ENCODE results near the gene PLA2G4E. TPM values are rescaled to one million over a fixed set of nuclear protein-coding genes. Genes with fewer than 3 reads are reported as not detected.

PLA2G4E gene
- total RNA-seq, 1 experiment from 2014 or later: not detected

DNA sequence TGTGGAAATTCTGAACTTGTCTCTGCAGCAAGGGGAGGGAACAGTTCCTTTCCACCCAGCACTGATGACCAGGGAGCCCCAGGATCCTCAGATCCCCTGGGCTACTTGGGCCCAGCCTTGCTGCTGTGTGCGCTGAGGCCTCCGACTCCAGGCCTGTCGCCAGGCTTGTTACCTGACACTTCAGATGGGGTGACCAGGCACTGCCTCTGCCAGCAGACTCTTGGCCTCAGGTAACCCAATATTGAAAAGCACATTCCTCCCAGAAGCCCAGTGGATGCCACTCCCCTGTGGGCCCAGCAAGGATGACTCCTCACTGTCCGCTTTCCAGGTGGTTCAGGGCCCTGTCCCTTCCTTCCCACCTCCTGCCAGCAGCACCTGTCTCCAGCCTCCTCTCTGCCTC lies 3.5 kb upstream of the PLA2G4E start:
- Histone ChIP-seq H3K36me3 (ENCODE audit: control insufficient read depth in 1 of 2, insufficient read depth in 2 of 2, low read length in 2 of 2) (no peaks in the 10 kb centered on the region), H3K79me2 (ENCODE audit: insufficient read depth, low read length) (no peaks in the 10 kb centered on the region), H3K4me2 (ENCODE audit: low read length) (no peak overlapping the region), H3K9ac (ENCODE audit: low read length) (no peak overlapping the region), H3K9me2 (ENCODE audit: insufficient read depth) (no peaks in the 10 kb centered on the region), H3K4me1 (ENCODE audit: control insufficient read depth in 1 of 2, insufficient read depth in 2 of 2, low read length in 2 of 2) (no peaks in the 10 kb centered on the region; a peak in 1 of 4 replicates), H3K27ac (ENCODE audit: low read depth, low read length) (no peak overlapping the region), H3K4me3 (replicated peaks in 1 of 2; ENCODE audit: low read depth in 1 of 2, low read length in 2 of 2) (no peak overlapping the region), H3K27me3 (ENCODE audit: insufficient read depth, low read length) (no peaks in the 10 kb centered on the region), H3K9me3 (ENCODE audit: control insufficient read depth in 1 of 2, insufficient read depth in 1 of 2, low read depth in 1 of 2, low read length in 2 of 2) (peaks cover 0 to 4% of the 10 kb centered on the region in 2 experiments; a peak in 2 of 4 replicates), H2AFZ (ENCODE audit: low read depth, low read length, poor library complexity, severe bottlenecking) (no peak overlapping the region), H4K20me1 (ENCODE audit: insufficient read depth) (no peaks in the 10 kb centered on the region)
- BruUV-seq (replicated peaks): no TSS peak
- ChIA-PET RAD21 (ENCODE audit: low non-redundant PET in 1 of 2, low total read pairs in 2 of 2, uncharacterized antibody in 2 of 2, unreplicated experiment in 2 of 2) (no interaction called here), POLR2A (no interaction called here), CTCF (no interaction called here)
- ATAC-seq (no peak), DNase-seq (ENCODE audit: low read depth, low spot score) (no peak)
- intact Hi-C loops (cut with micrococcal nuclease): no loop called here
- TF ChIP-seq ZFX (IDR thresholded peaks at IDR 0.05): no peak
- TF ChIP-seq, protein P1, sequence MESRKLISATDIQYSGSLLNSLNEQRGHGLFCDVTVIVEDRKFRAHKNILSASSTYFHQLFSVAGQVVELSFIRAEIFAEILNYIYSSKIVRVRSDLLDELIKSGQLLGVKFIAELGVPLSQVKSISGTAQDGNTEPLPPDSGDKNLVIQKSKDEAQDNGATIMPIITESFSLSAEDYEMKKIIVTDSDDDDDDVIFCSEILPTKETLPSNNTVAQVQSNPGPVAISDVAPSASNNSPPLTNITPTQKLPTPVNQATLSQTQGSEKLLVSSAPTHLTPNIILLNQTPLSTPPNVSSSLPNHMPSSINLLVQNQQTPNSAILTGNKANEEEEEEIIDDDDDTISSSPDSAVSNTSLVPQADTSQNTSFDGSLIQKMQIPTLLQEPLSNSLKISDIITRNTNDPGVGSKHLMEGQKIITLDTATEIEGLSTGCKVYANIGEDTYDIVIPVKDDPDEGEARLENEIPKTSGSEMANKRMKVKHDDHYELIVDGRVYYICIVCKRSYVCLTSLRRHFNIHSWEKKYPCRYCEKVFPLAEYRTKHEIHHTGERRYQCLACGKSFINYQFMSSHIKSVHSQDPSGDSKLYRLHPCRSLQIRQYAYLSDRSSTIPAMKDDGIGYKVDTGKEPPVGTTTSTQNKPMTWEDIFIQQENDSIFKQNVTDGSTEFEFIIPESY (IDR thresholded peaks at IDR 0.05; ENCODE audit: extremely low read depth, insufficient replicate concordance, low read length): no peak
- no peak for TF ChIP-seq EZH2 (IDR thresholded peaks at IDR 0.05)
- TF ChIP-seq CBX3 (IDR thresholded peaks at IDR 0.05; ENCODE audit: low read depth): no peak
- no peak for TF ChIP-seq TCF7L2 (IDR thresholded peaks at IDR 0.05; ENCODE audit: borderline replicate concordance, extremely low read depth, insufficient read depth, insufficient read length)
- TF ChIP-seq, protein P2, sequence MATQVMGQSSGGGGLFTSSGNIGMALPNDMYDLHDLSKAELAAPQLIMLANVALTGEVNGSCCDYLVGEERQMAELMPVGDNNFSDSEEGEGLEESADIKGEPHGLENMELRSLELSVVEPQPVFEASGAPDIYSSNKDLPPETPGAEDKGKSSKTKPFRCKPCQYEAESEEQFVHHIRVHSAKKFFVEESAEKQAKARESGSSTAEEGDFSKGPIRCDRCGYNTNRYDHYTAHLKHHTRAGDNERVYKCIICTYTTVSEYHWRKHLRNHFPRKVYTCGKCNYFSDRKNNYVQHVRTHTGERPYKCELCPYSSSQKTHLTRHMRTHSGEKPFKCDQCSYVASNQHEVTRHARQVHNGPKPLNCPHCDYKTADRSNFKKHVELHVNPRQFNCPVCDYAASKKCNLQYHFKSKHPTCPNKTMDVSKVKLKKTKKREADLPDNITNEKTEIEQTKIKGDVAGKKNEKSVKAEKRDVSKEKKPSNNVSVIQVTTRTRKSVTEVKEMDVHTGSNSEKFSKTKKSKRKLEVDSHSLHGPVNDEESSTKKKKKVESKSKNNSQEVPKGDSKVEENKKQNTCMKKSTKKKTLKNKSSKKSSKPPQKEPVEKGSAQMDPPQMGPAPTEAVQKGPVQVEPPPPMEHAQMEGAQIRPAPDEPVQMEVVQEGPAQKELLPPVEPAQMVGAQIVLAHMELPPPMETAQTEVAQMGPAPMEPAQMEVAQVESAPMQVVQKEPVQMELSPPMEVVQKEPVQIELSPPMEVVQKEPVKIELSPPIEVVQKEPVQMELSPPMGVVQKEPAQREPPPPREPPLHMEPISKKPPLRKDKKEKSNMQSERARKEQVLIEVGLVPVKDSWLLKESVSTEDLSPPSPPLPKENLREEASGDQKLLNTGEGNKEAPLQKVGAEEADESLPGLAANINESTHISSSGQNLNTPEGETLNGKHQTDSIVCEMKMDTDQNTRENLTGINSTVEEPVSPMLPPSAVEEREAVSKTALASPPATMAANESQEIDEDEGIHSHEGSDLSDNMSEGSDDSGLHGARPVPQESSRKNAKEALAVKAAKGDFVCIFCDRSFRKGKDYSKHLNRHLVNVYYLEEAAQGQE (IDR thresholded peaks at IDR 0.05; ENCODE audit: low read depth): no peak
- no peak for TF ChIP-seq SIN3A (IDR thresholded peaks at IDR 0.05; ENCODE audit: low read depth)
- TF ChIP-seq POLR2A (IDR thresholded peaks at IDR 0.05; ENCODE audit: borderline replicate concordance, extremely low read depth, insufficient read depth, insufficient read length): no peak
- no peak for TF ChIP-seq YY1 (IDR thresholded peaks at IDR 0.05; ENCODE audit: extremely low read depth, insufficient replicate concordance, low read depth, low read length)
- no peak for TF ChIP-seq SRF (IDR thresholded peaks at IDR 0.05; ENCODE audit: low read depth)
- no peak for TF ChIP-seq CEBPB (IDR thresholded peaks at IDR 0.05; ENCODE audit: low read depth)
- TF ChIP-seq, protein P3, sequence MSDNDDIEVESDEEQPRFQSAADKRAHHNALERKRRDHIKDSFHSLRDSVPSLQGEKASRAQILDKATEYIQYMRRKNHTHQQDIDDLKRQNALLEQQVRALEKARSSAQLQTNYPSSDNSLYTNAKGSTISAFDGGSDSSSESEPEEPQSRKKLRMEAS (IDR thresholded peaks at IDR 0.05): no peak
- TF ChIP-seq FOSL1 (IDR thresholded peaks at IDR 0.05; ENCODE audit: low read depth): no peak
- TF ChIP-seq EGR1 (IDR thresholded peaks at IDR 0.05; ENCODE audit: low read depth): no peak
- TF ChIP-seq POLR2AphosphoS5 (IDR thresholded peaks at IDR 0.05; ENCODE audit: low read depth, low read length): no peak
- TF ChIP-seq, protein P4, sequence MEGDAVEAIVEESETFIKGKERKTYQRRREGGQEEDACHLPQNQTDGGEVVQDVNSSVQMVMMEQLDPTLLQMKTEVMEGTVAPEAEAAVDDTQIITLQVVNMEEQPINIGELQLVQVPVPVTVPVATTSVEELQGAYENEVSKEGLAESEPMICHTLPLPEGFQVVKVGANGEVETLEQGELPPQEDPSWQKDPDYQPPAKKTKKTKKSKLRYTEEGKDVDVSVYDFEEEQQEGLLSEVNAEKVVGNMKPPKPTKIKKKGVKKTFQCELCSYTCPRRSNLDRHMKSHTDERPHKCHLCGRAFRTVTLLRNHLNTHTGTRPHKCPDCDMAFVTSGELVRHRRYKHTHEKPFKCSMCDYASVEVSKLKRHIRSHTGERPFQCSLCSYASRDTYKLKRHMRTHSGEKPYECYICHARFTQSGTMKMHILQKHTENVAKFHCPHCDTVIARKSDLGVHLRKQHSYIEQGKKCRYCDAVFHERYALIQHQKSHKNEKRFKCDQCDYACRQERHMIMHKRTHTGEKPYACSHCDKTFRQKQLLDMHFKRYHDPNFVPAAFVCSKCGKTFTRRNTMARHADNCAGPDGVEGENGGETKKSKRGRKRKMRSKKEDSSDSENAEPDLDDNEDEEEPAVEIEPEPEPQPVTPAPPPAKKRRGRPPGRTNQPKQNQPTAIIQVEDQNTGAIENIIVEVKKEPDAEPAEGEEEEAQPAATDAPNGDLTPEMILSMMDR (IDR thresholded peaks at IDR 0.05 in 2 of 3, conservative IDR thresholded peaks at IDR 0.05 in 1 of 3; ENCODE audit: borderline replicate concordance in 1 of 3, insufficient read depth in 1 of 3, low read depth in 2 of 3, low read length in 2 of 3): no peak
- no peak for TF ChIP-seq SP1 (IDR thresholded peaks at IDR 0.05; ENCODE audit: low read depth)
- no peak for TF ChIP-seq ELF1 (IDR thresholded peaks at IDR 0.05; ENCODE audit: borderline replicate concordance, low read depth)
- no peak for TF ChIP-seq ZNF274 (IDR thresholded peaks at IDR 0.05; ENCODE audit: low read depth, low read length)

Measured in HCT116 (cell line).